NOMO-1 (cell line): ENCODE measurements around the gene OR8J1.
"Not testable (repeated sequence)": the region's sequence is repeated elsewhere in the genome, so short reads cannot be mapped to it uniquely, and the experiment has no call there.

Experiments used
- DNase-seq, 2 experiments: peaks; one replicate each; lab custom pipeline; 2025; ENCODE audit not compliant: unreplicated experiment in 2 of 2; lab: John Stamatoyannopoulos, UW

The OR8J1 gene

GRCh38 chr11:56353991-56354390, at the start of gene OR8J1:
Gene OR8J1, plus strand, starts transcription at chr11:56354291. Its CDS starts 5,956 bp downstream, at chr11:56360247.
- no peak for DNase-seq

DNA sequence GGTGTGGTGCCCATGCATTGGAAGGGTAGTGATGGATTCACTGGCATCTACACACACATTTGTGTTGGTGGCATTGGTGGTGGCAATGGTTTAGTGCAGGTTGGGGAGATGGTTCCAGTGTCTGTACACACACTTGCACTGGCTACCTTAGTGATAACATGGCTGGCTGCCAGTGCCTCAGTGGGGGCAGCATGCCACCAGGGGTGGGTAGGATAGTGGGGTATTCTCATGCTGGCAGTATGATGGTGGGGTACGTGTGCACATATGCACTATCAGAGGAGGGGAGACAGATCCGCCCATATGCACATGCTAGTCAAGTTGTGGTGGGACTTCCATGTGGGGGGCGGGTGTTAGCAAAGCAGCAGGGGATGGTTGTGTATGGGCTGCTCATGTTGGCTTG, 46.3 kb upstream of the OR8J1 start:
- DNase-seq, result no peak

GRCh38 chr11:56314844-56315243, 39.2 kb upstream of the OR8J1 start, which contains the start of gene OR8K3:
Gene OR8K3, plus strand, starts transcription at chr11:56315144. Its CDS starts 3,163 bp downstream, at chr11:56318307.
- no peak for DNase-seq

- no peak for DNase-seq
Observed at GRCh38 chr11:56331861-56332491, 22.1 kb upstream of the OR8J1 start.

DNA sequence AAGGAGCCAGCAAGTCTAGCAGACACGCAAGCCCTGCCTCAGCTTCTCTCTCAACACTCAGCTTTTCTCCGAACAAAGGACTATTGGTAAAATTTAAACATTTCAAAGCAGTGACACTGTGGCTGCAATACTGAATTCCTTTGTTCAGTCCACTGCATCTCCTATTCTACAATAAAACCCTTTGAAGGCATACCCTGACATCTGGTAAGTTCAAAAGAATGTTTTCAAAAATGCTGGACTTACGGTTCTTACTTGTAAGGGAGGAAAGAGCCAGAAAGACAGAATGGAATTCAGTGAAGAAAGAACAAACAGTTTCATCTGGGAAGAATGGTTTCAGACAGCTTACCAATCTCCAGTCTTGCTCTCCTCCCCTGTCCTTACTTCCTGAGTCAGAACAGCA, 20.9 kb upstream of the OR8J1 start:
- DNase-seq, result no peak

- DNase-seq, result no peak
Observed at GRCh38 chr11:56340289-56340688, 13.8 kb upstream of the OR8J1 start.

DNA sequence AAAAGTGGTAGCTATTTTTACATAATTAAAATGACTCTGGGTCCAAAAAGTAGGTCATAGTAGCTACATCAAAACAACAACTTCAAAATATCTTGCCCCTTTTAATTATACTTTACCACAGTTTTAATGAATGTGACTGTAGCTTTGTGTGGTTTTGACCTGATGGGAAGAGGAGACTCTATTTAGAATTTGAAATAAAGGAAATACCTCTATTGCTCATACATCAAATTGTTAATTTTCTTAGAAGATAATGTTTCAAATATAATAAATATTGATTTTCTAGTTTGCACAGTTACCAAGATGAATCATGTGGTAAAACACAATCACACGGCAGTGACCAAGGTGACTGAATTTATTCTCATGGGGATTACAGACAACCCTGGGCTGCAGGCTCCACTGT, 8.4 kb upstream of the OR8J1 start, which contains the start of gene OR8K1:
TSS of gene OR8K1 (plus strand) at position 301 of the 400 bp plus-strand sequence. CDS start at position 301, 0 bp downstream.
- no peak for DNase-seq

DNA sequence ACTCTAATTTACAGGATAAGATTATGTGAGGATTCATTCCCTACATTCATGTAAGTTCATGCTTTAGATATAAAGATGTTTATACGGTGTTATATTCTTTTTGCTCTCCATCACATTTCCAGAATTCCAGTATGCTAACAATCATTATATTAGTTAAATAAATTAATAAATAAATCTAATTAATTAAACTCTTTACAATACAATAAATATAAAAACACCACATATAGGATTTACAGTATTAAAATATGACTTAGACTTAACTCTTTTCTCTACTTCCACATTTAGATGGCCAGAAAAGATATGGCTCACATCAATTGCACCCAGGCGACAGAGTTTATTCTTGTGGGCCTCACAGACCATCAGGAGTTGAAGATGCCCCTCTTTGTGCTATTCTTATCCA, 21.2 kb downstream of the OR8J1 start, which contains the start of gene OR8U1:
TSS of gene OR8U1 (plus strand) at position 301 of the 400 bp plus-strand sequence. CDS start at position 301, 0 bp downstream.
- no peak for DNase-seq

DNA sequence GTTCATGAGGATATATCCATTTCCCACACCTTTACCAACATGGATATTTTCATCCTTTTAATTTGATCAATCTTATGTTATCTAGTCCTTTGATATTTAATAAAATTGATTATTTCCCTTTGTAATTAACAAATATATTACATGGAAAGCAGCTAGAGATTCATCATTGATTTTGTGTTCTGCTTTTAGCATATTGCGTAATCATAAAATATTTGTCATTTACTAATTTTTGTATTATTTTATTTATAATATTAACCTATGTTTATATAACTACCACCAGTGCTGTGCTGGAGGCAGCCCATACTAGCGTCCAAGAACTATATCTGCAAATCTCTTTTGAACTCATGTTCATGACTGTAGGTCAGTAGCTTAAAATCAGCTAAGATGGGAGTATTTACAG, 26.0 kb downstream of the OR8J1 start:
- DNase-seq, result no peak

DNA sequence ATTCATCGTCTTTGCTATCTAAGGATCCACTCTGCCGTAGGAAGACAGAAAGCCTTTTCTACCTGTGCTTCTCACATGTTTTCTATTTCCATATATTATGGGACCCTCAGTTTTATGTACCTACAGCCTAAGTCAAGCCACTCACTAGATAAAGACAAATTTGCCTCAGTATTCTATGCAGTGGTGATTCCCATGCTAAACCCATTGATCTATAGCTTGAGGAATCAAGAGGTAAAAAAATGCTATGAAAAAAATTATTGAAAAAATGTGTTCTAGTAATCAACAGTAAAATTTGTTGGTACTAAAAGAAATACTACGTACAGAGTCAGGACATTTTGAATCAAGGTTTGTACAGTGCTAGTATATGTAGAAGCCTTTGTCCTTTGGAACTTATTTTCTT, 40.3 kb downstream of the OR8J1 start:
- DNase-seq, result no peak

GRCh38 chr11:56396047-56396446, 42.0 kb downstream of the OR8J1 start:
- DNase-seq, result no peak

GRCh38 chr11:56401858-56402461, 47.9 kb downstream of the OR8J1 start:
- DNase-seq, result not testable (repeated sequence)

DNA sequence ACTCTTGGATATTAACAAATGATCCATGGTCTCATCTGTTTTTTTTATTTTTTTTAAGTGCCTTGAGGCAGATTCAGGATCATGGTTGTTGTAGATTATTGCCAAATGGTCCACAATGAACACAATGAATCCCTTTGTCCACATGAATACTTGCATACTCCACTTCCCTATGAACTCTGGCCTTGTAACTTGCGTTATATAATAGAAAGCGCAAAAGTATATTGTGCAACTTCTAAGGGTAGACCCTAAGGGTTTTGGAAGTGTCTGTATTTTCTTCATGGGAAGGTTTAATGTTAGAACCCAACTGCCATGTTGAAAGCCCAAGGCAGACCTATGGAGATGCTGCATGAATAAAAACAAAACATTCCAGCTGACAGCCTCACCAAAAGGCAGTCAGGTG, 50.3 kb downstream of the OR8J1 start:
- DNase-seq, result no peak

DNA sequence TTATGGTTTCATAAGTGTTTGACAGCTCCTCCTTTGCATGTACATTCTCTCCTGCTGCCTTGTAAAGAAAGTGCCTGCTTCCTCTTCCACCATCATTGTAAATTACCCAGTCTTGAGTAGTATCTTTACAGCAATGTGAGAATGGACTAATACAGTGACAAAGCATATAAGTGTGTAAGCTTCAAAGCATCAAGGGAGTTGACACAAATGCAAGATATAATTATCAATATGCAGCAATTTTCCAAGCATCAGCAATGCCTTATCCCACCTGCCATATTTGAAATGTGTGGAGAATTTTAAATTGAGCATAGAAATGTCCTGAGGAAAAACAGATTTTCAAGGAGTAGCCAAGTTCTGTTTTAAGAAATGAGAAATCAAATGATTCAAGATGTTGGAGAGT, 56.7 kb downstream of the OR8J1 start:
- no peak for DNase-seq
